GM20431 (cell line): ENCODE data around the gene CAPN13.
"Not testable (repeated sequence)": the region's sequence is repeated elsewhere in the genome, so short reads cannot be mapped to it uniquely, and the experiment has no call there.

Experiments used
- in situ Hi-C: fragments of 300-500 bp; cut with MseI, MboI; formaldehyde crosslinking; loops from one replicate; pipeline ENCODE4 v1.15.0; 2020; ENCODE audit warnings: low sequenced_read_pairs; ENCODE audit not compliant: unreplicated experiment

Gene CAPN13

DNA sequence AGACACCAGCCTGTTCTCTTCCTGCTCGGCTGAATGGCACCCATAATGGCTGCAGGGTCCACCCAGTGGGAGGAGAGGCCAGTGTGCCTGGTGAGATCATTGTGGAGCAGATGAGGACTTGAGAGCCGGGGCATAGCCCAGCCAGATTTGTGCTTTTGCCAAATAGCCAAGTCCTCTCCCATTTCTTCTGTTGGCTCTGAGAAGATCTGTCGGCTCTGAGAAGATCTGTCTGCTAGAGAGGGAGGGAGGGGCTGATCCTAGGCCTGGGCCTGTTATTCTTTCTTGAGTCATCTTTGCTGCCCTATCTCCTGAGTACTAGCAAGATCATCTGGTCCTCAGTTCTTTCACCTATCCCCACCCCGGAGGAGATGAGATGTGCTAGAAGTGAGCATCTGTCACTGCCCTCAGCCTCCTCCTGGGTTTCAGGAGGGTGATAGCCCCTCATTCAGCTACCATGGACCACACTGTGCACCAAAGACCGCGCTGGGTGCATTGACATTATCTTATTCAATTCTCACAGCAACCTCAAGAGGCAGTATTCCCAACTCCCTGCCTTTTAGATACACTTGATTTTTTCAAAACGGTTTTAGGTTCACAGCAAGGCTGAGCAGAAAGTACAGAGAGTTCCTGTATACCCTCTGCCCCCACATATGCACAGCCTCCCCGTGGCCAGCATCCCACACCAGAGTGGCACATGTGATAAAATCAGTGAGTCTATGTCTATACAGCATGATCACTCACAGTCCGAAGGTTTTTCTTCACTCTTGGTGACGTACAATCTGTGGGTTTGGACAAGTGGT lies 98.6 kb downstream of the CAPN13 start:
- in situ Hi-C loops = loop anchor here (10.0 to 25.0 kb wide), 2 partner anchors 454 to 494 kb away; no protein-coding TSS in a partner anchor

DNA sequence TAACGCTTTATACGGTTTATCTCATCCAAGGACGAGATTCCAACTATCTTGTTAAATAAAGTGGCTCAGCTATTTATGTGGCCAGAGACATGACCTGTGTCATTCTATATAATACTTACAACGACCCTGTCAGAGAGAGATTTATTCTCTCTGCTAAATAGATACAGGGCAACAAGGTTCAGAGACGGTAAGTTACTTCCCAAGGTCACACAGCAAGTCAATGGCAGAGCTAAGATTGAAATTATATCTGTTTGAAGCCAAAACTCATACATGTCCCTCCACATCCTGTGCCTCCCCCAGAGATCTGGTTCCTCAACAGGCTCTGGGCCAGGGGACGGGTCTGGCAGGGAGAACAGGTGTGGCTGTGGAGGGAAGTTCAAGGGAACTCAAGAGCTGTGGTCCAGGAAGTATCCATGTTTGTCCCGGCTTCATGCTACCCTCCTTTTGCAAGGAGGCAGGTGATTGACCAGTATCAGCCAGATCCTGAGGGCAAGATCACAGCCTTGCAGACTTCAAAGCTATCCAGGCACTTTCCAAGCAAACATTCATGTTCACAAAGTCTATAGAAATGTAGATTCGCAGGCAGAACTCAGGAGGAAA lies 99.8 kb downstream of the CAPN13 start:
- in situ Hi-C loops = loop anchor here (10.0 to 25.0 kb wide), 2 partner anchors 455 to 493 kb away; no protein-coding TSS in a partner anchor

DNA sequence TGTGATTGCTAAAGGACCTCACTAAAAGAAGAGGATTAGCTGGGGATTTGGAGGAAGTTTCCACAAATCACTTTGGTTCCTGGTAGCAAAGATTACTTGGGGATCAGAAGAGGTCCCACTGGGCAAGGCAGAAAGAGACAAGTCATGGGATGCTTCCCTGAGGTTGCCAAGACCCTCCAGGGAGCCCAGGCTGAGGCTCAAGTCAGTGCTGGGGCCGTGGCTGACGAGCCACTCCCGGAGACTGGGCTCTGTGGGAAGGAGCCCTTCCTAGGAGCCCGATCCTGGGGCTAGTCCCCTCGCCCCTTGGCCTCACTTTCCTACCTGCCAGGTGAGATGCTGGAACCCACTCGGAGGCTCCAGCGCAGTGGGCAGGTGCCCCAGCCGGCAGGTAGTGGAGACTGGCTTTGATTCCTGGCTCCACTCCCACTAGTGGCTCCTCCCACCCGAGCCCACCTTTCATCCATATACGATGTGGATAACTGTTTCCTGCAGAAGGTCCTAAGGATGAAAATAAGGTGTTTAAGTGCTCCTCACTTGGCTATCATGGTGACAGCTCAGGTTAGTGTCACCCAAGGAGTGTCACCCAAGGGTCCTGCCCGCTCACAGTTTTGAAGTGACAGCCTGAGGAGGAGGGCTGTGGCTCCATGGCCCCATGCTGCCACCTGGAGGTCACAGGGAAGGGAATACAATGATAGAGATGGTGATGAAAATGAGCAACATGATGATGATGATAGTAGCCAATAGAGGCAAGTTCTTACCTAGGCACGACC lies 100.5 kb downstream of the CAPN13 start:
- in situ Hi-C loops = loop anchor here (10.0 to 25.0 kb wide), 2 partner anchors 456 to 492 kb away; no protein-coding TSS in a partner anchor

DNA sequence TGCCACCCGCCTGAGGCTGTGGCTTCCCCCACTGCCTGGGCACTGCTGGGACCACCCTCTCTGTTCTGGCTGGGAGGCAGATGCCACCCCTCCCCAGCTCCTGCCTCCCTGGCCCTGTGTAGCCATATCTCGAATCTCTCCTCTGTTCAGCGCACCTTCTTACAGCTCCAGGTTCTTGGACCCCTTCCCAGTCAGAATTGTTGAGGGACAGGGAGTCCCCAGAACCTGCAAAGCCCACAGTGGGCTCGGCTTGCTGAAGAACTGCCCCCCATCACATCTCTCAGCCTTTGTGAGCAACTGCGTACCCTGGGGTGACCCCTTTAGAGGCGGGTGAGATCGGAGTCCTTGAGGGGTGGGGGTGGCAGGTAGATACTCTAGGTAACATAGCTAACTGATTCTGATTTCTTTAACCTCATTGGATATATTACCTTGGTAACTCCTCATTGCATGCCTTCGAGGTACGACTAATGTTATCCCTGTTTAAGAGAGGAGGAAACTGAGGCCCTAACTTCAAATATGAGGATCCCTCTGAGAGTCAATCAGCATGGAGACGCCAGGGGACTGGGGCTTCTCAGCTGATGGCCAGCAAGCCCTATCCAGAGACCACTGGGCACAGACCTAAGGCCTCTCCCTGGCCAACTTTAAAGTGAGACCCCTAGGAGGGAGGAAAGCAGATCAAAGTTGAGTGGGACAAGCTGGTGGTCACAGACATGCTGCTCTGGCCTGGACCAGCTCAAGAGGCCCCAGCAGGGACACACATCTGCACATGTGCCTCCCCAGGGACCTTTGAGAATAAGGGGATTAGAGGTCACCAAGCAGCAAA lies 101.3 kb downstream of the CAPN13 start:
- in situ Hi-C loops = loop anchor here (10.0 to 25.0 kb wide), 2 partner anchors 456 to 491 kb away; no protein-coding TSS in a partner anchor

DNA sequence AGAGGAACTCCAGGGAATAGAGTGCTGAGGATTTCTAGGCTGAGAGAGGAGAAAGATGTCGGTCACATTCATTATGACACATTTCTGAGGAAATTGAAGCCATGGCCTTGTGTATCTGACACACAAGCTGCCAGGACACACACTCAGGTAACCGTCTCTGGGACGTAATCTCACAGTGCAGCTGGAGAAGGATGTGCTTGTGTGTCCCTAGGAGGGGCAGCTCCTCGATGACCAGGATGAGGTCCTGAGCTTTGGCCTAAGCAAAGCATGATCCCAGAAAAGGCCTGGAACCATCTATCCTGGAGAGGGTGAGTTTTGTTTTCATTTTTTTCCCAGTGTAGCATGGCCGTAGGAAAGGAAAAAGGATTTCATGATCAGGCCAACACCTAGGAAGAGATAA lies 102.2 kb downstream of the CAPN13 start:
- in situ Hi-C loops = loop anchor here (10.0 to 25.0 kb wide), 2 partner anchors 457 to 490 kb away; no protein-coding TSS in a partner anchor

DNA sequence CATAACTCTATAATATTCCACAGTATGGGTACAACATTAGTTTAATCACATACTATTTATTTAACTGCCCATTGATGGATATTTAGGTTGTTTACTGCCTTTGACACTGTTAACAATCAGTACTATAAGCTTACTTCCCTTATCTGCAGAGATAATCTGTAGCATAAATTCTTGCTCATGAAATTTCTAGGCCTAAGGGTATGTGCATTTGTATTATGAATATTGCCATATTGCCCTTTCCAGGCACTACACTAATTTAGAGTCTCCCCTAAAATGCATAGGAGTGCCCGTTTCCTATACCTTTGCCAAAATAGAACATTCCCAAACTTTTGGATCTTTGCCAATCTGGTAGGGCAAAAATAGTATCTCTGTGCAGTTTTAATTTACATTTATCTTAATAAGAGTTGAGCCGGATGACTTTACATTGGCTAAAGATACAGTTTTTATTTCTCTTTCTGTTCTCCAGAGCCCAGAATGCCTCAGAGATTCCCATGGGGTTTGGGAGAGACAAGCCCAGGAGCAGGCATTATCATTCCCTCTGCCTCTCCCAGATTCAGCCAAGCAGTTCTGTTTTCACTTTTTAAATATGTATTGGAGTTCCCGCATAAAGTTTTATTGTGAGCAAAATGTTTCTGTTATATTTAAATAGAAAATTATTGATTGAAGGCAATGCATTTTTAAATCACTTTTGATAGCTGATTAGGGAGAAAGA lies 102.8 kb downstream of the CAPN13 start:
- in situ Hi-C loops = loop anchor here (10.0 to 25.0 kb wide), 2 partner anchors 458 to 490 kb away; no protein-coding TSS in a partner anchor

DNA sequence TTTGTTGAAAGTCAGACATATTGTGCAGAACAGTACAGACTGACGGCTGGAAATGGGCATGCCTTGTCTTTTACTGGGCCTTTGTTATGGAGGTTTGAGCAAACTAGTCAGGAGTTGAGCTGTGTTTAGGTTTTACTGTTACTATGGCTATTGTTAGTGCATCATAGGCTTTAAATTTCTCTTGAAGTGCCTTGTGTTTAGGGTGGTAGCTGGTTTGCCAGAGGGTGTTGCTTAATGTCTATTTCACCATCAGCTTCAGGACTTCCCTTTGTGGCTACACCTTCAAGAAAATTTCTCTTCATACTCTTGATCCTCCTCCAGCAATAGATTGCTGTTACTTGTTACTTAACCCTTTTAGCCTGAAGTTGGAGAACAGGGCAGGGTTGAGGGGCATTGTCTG lies 104.6 kb downstream of the CAPN13 start:
- in situ Hi-C loops = loop anchor here (10.0 to 25.0 kb wide), 2 partner anchors 460 to 488 kb away; no protein-coding TSS in a partner anchor

DNA sequence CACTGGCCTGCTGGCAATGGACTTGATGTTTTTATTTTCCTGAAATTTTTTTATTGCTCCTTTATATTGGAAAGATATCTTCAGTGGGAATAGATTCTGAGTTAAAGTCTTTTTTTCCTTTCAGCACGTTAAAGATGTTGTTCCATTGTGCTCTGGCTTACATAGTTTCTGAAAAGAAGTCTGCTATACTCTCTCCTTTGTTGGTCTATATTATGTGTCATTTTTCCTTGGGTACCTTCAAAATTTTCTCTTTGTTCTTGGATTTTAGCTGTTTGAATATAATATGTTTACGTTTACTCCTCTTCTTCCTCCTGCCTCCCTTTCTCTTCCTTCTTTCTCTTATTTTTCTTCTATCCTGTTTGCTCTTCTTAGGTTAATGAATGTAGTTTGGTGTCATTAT lies 105.5 kb downstream of the CAPN13 start:
- in situ Hi-C loops = loop anchor here (10.0 to 25.0 kb wide), 2 partner anchors 461 to 487 kb away; no protein-coding TSS in a partner anchor

DNA sequence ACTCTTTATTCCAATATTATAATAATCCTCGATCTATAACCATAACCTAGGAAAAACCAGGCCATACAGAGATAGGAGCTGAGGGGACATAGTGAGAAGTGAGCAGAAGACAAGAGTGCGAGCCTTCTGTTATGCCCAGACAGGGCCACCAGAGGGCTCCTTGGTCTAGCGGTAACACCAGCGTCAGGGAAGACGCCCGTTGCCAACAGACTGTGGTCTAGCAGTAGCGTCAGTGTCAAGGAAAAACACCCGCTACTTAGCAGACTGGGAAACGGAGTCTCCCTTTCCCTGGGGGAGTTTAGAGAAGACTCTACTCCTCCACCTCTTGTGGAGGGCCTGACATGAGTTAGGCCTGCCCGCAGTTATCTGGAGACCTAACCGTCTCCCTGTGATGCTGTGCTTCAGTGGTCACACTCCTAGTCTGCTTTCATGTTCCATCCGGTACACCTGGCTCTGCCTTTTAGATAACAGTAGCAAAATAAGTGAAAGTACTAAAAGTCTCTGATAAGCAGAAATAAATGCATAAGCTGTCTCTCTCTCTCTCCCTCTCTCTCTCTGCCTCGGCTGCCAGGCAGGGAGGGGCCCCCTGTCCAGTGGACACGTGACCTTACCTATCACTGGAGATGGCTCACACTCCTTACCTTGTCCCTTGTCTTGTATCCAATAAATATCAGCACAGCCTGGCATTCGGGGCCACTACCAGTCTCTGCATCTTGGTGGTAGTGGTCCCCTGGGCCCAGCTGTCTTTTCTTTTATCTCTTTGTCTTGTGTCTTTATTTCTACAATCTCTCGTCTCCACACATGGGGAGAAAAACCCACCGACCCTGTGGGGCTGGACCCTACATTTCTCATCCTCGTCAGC lies 109.8 kb downstream of the CAPN13 start:
- in situ Hi-C loops = not testable (repeated sequence)

DNA sequence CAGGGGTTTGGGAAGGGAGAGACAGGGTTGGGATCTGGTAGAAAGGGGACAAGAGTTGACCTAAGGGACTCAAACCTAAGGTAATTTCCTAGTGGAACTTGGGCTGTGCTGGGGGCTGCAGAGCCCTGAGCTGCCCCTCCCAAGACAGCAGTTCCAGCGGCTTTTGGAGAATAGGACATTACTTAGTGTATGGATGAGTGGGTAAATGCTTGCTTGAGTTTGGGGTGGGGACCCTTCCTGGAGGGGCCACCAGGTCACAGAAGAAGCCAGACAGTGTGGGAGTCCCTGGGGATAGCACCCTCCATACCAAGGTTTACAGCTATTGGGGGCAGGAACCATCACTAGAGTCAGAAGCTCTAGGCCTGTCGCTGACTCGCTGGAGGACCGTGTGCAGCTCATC lies 111.5 kb downstream of the CAPN13 start:
- in situ Hi-C loops = no loop called here

DNA sequence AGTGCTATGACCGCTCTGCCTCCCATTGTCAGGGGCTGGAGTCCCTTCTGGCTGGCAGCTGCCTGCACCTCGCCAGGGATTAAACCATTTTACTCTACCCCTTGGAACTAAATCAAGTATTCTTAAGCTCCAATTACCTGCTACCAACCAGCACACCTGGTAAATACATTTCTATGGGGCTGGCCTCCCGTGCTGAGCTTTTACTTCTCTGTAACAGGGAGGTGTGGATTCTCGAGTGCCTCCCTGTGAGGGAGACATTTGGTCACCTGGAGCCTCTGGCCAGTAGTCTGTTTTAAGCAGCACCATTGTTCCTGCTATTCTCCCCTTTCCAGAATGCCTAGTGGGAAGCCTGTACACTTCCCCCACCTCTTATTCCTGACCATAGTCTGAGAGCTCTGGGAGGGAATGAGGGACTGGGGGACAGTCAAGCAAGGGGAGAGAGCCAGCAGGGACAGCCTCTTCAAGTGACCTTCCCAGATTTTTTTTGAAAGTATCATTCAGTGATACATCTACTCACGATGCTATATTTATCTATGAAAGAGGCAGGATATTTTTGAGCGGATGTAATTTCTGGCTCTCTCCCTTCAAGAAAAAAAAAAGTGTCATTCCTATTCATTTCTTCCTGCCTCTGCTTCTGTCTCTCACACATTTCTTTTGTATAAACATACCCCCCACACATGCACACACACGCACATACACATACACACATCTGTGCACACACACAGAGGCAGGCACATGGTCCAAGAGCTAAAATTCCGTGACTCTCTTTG lies 112.8 kb downstream of the CAPN13 start:
- in situ Hi-C loops = no loop called here

DNA sequence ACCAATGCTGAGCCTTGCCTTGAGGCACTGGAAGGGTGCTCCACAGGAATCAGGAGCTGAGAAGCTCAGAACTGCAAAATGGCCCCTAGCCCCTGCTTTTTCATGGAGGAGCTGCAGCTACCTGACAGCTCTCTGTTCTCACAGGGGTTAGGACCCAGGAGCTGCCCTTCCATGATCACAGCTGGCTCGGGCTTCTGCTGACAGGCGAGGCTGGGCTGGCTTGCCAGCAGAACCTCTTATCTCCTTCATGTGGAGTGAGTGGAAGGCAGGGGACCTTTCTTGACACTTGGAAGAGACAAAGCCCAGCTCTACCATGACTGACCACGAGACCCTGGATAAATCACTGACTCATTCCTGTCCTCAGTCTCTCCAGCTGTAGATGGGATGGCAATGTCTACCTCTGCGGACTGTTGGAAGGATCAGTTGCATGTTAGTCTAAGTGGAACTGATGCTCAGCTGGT lies 113.4 kb downstream of the CAPN13 start:
- in situ Hi-C loops = no loop called here

DNA sequence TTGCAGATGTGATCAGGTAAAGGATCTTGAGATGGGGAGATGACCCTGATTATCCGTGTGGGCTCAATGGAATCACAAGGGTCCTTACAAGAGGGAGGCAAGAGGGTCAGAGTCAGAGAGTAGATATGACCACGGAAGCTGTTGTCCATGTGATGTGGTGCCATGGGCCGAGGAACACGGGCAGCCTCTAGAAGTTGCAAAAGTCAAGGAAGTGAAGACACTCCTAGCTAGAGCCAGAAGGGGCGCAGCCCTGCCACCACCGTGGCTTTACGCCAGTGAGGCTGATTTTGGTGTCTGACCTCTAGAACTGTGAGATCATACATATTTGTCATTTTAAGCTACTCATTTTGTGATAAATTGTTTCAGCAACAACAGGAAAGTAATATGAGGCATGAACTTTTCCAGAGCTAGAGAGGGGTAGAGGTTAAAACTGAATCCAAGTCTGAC lies 114.4 kb downstream of the CAPN13 start:
- in situ Hi-C loops = no loop called here

DNA sequence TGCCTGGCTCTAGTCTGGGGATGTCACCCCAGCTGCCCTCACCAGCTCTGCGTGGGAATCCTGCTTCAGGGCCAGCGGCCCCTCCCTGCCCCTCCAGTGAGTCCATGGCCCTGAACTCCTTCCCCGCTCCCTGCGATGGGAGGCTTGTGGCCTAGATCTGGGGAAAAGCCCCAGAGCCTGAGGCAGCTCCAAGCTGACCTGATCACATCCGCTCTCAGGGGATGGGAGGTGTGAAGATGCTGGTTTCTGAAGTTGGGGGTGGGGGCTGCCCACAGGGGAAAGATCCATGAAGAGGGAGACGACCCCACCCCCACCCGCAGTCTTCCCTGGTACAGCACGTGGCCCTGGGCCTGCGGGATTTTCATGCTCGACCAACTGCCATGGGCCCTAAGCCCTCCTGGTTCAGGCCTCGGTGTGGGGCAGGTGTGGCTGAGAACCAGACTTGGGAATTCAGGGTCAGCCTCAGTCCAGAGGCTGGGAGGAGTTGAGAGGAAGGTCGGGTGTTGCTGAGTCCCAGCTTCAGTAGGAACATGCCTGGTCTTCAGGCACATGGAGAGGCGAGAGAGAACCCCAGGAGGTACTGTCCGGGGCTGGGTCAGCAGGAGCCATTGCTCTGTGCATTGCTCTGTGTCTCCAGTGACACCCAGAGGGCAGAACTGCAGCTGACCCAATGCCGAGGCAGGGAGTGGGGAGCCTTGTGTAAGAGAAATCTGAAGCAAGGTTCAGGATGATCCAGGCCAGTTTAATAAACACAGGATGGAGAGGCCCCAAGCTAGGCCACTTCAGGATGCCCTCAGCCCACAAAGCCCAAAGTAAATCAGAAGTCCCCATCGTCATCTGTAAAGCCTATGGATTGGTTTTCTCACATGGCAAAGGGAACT lies 115.1 kb downstream of the CAPN13 start:
- in situ Hi-C loops = no loop called here

DNA sequence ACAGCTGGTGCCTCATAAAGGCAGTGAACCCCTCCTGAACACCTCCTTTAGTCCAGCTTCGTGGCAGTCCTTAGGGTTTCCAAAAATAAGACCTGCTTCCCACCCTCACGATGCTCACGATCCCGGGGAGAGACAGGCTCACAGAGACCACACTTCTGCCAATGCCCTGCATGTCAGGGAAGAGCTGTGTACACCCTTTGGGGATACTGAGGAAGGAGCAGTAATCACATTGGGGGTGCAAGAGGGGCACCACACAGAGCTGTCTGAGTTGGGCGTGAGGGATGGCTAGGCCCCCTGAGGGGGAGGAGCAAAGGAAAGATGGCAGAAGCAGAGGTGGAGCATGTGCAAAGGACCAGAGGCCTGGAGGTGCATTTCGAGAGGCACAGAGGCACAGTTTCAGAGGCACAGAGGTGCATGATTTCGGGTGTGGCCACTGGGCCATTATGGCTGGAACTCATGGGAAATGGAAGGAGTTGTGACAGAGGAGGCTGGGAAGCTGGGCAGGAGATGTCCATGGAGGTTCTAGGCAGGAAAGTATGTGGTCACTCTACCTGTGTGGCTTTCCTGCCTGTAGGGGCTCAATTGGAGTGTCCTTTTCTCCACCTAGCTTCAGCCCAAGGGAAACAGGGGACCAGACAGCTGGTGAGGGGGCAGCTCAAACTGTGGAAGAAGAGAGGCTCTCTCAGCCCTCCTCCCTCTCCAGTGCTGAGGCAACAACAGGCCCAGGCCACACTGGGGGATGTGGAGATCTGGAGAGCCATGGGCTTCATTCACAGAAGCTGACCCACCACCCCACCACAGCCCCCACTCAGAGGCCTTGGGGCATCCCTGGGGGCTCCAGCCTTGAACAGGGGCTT lies 115.9 kb downstream of the CAPN13 start:
- in situ Hi-C loops = no loop called here
